GM19372 (cell line): Measurements from ENCODE around the gene SLK.

Experiments used
- ATAC-seq: cut with Tn5 transposase; IDR thresholded peaks from one replicate; pipeline ENCODE4 v1.9.1; 2021; ENCODE audit warnings: mild to moderate bottlenecking, low read depth, moderate library complexity; ENCODE audit not compliant: unreplicated experiment

Gene SLK

DNA sequence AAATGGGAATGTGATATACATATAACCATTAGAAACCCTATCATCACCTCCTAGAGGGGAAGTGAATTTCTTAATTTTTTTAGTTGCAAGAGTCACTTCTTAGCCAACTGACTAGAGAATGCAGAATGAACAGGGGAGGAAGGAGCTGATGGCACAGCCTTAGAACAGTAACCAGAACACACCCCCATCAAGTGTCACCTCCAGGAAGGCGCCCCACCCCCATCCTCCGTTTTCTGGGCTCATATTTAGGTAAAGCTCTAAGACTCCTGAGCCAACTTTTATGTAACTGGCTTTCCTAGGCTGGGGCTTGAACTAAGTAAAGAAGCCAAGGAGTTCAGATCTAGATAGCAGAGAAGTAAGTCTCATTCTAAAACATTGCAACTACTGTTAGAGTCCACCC lies 64.7 kb downstream of the SLK start:
- ATAC-seq = no peak

DNA sequence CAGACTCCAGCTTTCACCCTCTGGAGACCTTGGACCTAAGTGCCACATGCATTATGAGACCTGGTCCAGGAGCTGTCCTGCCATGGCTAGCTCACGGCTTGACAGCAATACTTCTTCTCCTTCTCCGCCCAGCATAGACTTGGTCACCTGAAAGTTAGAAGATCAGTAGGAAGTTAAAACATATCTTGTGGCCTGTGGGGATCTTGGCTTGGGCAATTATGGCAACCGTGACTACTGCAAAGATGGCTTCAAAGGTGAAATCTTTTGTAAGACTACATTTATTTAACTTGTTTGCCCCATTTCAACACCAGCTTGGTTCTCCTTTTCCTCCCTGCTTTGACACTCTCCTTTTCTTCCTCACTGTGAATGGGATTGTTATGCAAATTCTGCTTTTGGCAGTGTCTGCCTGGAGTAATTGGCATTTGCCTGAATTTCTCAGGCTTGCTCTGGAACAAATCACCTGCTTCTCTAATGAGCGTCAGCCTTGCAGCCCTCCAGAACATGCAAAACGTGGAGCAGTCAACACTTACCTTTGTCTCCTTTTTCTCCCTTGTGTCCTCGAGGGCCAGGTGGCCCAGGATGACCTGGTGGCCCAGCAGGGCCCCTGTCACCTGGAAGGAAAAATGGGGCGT lies 65.3 kb downstream of the SLK start:
- ATAC-seq = no peak

DNA sequence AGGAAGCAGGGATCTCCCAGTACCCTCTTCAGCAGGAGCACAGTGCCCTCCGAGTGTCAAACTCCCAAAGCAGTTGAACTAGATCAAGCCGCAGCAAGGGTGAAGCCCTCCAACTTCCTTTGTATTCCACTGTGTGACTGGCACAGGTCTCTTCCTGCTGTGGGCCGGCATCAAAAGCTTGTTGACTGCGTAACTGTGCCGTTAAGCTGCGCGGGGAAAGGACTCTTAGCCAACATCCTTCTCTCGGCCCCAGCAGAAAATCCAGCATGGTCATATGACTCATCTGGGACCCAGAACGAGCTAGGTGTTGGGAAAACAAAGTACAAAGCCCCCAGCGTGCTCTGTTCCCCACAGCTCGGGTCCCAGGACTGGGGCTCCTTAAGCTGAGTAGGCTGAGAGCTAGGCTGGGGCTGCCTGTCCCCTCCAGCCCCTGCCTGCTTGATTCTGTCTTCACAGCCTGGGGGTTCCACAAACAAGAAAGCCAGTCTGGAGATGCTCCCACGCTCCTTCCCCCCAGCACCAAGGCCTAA lies 66.5 kb downstream of the SLK start:
- ATAC-seq = no peak

DNA sequence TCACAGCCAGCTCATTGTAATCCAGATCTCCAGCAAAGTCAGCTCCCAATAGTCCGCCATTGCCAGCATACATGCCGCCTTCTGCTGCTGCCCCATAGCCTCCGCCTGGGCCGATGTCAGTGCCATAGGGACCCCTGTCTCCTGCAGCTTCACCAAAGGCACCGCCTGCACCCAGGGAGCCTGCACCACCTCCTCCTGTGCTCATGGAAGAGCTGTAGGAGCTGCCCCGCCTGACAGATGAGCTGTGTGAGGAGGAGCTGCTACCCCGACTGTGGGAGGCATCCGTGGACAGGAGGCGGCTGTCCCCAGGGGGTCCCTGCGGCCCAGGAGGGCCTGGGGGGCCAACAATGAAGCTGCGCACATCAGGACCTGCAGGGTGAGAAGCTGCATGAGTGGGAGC lies 67.0 kb downstream of the SLK start:
- no peak for ATAC-seq

DNA sequence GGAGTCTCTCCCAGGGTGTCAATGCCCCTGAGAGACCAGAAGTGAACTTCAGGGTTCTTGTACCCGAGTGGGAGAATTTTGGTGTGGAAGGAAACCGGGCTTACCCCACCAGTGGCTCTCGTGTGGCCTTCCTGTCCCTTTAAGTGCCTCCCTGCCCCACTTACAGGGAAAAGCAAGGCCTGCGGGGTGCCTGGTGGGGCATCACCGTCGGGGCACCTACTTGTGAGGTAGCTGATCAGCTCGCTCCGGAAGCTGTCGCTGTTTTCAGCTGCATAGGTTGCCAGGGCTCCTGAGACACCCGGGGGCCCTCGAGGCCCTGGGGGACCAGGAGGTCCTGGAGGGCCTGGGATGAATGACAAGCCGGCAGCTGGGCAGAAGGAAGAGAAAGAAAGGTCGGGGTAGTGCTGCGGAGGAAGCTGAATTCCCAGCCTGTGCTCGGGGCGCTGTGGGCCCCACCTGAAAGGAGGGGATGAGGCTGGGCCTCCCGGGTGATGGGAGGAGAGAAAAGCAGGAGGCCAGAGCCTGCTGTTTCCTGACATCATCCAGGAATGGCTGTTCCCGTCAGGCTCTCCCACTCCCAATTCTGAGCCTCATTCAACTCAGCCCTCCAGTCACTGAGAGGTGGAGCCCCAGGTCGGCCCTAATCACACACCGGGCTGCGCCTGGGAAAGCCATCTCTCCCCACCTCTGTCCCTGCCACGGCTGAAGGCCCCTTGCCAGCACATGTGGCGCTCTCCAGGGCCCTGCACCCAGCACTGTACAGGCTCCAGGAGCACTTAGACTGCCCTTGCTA lies 67.7 kb downstream of the SLK start:
- no peak for ATAC-seq

DNA sequence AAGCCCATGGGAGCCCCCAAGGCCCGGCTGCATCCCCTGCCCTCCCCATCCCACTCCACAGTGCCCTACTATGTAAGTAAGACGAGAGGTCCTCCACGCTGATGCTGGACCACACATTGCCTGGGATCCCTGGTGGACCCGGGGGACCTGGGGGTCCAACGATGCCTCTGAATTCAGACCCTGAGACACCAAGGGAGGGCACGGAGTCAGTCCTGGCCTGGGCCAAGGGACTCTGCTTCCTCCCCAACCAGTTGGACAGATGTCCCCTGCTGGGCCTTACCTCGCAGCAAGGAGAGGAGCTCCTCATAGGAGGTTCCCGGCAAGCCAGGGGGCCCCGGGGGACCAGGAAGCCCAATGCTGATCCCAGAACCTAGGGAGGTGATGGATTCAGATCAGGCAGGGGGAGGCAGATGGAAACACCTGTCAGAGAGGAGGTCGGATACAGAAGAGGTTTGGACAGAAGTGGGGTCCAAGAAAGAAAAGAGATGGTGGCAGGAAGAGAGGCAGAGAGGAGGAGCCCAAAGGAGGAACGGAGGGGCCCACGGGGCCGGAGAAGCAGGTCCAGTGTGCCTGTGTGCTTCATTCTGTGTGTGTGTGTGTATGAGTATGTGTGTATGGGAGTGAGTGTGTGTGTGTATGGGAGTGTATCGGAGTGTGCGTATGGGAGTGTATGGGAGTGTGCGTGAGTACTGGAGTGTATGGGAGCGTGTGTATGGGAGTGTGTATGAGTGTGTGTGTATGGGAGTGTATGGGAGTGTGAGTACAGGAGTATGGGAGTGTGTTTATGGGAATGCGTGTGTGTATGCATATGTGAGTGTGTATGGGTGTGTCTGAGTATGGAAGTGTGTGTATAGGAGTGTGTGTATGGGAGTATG lies 68.5 kb downstream of the SLK start:
- ATAC-seq = no peak

DNA sequence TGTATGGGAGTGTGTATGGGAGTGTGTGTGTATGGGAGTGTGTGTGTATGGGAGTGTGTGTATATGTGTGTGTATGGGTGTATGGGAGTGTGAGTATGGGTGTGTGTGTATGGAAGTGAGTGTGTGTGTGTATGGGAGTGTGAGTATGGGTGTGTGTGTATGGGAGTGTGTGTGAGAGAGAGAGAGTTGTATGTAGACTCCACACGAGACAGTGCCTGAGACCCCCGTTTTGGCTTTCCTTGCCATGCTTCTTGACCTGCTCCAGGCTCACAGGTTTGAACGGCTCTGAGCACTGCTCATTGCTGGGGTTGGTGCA lies 69.1 kb downstream of the SLK start:
- ATAC-seq = no peak

DNA sequence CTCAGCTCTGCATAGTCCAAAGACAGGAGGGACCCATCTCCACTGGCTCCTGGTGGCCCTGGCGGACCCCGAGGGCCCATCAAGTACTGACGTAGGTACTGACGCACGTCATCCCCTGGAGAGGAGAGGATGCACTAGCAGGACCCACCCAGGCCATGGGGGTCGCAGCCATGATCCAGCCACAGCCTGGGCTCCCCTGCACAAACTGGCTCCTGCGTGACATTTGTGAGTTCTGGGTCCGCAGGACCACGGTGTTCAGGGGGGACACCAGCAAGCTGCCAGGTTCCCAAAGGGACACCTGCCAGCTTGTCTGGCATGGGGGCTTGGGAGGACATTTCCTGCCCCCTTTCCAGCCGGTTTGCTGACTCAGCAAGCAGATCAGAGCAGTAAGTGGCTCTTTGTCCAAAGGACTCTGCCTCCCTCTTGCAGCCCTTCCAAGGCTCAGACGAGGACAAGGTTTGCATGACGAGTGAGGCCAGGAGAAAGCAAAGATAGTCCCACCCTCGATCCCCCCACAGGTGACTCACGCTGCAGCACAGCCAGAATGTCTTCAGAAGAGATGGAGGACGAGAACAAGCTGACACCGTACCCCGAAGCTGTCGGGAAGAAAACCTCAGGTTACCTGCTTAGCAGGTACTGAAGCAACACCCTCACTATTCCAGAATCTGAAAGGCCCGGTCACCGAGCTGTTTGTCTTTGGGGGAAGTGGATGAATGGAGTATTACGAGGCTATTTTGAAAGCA lies 69.7 kb downstream of the SLK start:
- ATAC-seq = no peak

DNA sequence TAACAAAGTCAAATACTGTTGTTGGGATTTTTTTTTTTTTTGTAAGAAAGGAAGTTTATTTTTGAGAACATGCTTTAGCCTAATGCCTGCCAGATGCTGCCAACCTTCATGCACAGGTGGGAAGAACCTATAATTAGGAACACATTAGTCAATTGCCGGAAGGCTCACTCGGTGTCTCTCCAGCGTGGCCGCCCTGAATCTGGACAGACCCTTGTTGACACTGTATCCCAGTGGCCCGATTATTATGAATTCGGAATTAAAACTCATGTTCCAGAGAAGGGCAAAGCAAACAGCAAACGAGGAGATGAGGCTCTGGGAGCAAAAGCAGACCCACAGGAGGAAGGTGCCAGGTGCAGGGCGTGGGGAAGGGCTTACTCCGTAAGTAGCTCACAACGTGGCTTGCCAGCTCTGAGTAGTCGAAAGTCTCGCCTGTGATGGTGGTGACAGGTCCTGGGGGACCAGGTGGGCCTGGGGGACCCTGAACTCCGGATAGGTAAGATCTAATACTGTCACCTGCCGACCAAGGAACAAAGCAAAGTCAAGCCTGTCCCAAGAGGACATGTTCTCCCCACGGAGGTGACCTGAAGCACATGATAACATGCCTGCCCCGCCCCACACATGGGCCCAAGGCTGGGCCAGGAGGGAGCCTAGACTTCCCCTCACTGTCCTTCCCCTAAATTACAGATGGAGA lies 70.5 kb downstream of the SLK start:
- no peak for ATAC-seq

DNA sequence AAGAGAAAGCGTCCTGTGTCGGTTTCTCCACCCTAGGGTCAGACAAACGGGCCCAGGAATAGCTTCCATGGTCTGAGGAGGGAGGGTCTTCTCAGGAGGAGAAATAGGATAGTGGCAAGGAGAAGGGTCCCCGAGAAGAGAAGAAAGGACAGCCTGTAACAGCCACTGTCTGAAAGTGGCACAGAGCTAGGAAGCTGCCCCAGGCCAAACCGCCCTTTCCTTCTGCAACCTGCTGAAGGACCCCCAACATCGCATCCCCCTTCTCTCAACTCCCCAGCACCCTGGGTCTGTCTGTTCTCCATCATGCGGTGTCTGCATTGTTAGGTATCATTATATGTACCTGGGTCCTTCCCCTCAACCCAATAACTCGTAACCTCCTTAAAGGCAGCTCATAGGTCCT lies 71.6 kb downstream of the SLK start:
- no peak for ATAC-seq

DNA sequence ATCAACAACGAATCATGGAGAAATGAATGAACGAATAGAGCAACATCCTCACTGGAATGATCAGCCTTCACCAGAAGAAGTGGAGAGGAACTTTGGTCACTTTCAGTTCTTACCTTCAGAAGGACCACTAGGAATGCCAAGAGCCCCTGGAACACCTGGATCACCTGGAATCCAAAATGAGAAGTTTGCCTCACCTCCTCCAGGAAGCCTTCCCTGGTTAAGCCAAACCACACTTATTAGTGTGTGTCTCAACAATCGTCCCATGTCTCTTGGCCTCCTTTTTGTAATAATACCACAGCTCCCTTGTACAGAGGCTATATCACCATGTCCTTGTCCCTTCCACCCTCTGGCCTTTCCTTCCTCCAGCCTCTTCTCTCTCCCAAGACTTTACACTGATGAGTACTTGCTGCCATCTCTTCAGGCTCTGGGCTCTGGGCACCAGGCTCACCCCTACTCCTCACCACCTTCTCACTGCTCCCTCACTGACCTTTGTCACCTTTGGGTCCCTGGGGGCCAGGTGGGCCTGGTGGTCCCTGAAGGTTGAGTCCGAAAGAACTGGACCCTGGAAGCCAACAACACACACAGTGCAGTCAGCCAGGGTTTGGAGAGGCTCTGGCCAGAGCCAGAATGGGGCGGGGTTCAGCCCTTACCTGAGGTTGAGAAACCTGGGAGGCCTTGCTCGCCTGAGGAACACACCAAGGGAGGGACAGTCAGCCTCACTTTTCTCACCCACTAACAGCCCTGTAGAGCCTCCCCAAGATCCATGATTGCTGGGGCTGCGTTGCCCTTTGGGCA lies 72.2 kb downstream of the SLK start:
- no peak for ATAC-seq

DNA sequence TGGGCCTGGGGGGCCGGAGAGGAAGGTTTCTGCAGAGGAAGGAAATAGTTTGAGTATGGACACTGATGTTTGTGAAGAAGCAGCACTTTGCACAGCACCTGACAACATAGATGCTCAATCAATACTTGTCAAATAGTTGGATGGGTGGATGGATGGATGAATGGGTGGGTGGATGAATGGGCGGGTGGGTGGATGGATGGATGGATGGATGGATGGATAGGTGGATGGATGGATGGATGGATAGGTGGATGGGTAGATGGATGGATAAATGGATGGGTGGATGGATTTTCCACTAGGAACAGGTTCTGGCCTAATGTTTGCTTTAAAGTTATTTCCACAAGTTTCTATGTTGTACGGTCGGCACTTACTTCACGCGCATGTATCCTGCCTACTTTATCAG lies 73.4 kb downstream of the SLK start:
- ATAC-seq = no peak

DNA sequence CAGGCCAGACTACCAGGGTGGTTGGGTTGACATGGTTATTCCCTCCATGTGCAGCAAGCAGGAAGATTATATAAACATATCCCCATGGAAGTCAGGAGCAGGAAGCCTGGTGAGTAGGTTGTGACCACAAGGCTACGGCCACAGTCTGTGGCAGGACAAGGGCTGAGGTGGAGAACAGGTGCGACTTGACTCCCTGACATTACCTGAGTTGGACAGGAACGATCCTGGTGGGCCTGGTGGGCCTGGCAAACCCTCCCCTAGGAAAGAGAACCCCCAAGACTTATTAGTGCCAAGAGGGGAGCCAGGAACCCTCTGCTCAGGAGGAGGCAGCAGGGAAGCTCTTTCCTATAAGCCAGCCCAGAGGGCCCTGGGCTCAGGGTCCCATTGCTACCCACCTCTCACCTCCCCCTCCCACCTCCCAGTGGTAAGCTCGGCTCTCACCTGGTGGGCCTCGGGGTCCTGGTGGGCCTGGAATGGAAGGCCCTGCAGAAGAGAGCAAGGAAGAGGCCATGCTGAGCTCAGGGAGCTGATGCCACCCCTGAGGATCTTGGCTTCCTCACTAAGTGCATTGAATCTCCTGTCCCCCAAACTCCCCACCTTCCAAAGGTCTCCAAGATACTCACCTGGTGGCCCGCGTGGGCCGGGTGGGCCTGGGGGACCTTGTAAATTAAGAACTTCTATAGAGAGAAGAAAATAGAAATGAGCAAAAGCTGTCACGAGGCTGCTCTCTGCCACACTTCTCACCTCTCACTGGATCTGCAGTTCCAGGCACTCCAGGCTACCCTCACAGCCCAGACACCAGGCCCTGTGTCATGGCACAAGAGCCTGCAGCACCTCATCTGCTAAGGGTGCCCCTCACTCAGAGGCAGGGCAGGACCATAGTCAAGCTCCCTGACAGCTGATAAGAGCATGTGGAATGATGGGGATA lies 74.2 kb downstream of the SLK start:
- ATAC-seq = no peak

DNA sequence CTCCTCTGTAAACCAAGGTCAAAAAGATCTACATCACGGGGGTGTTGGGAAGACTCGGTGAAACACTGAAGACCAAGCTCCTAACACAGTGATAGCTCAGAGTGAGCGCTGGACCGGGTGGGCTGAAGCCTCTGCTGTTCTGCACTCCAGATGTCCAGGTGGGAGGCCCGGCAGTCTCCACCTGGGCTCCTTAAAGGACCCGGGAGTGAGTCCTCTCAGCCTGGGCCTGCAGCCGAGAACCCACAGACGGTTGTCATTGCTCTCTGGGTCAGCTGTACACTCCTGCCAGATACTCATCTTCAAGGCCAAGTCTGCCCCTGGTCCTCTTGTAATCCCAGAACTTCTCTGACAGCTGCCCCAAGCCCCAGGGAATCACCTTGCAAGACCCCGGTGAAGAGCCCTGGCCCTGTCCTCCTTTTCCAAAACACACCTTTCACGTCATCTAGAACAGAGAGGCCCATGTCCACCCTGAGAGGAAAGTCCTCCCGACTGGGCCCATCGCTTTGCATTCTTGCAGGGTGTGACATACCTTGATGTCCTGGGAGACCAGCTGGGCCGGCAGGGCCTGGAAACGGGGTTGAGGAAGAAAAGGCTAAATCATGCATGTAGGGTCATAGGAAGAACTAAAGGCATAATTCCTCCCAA lies 75.1 kb downstream of the SLK start:
- ATAC-seq = no peak

DNA sequence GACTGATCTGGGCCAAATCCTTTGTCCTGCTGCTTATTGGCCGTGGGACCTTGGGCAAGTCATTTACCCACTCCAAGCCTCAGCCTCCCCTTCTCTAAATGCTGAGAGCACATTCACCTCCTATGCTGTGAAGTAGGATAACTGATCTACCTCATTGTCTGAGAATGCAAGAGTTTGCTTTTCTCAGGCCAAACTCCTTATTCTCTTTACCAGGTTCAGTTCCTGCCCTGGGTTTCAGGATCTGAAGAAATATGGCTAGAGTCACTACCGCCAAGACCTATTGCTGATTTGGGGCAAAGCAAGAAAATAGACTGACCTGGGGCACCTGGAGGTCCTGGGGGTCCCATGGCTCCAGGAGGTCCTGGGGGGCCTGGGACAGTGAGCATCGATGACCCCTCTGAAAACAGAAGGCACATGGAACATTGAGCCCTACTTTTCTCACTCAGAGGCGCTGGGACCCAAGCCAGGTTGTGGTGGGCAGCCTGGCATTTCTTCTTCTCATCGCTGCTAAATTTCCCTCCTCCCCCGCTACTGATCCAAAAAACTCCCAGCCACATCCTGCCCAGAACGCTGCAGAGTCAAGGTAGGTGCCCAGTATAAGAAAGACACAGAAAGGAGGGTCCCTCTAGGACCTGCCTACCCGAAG lies 76.4 kb downstream of the SLK start:
- ATAC-seq = no peak

DNA sequence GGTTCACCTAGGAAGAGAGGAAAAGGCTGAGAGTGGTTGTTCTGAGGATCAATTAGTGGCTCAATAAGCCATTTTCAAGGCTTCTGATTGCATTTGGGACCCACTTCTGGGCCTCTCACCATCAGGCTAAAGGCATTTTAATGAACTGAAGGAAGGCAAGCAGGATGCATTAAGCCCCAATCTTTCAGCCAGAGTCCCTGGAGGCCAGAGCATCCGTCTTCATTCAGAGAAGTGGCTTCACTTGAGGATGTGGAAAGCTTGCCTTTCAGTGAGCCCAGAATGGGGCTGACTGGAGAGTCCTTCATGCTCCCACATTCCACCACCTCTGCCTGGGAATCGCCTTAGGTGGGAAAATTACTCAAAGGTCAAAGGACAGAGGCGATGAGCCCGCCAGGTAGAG lies 76.9 kb downstream of the SLK start:
- no peak for ATAC-seq
